Measurements from ENCODE around the gene BCL10. TPM values are rescaled to one million over a fixed set of nuclear protein-coding genes. Genes with fewer than 3 reads are reported as not detected.

BCL10 gene
- total RNA-seq, 1 experiment from 2014 or later: 26.1 TPM

DNA sequence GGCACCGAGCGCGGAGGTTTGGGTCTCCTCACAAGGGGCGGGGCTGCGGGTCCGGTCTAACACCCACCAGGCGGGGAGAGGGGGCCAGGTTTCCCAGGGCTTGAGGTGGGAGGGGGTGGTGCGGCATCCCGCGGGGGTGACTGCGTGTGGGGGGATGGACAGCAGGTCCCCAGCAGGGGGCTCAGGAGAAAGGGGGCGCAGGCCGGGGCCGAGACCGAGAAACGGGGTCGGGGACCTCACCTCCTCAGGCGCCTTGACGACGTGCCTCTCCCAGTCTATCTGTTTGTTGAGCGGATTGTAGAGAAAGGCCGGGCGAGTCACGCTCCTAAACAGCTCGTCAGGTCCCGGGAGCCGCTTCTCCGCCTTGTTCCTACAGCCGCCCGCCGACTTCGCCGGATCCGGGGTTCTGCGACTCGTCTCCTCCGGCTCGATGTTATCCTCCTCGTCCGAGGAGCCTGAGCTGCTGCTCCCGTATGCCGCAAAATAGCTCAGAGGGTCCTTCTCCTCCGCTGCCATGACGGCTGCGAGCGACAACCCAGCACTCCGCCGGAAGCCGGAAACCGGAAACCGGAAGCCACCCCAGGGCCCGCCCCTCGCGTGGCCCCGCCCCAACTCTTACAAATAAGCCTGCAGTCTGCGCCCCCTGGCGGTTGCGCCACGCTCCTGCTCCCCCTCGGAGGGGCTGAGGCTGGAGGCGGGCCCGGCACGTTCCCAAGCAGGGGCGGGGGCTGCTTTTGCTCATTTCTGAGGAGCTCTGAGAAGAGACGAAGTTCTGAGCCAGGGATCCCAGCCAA, 17.1 kb downstream of the BCL10 start, which contains the start of gene C1orf52:
Gene C1orf52 (minus strand): TSS at position 545 of the 794 bp plus-strand sequence. CDS start 29 bp downstream, at position 516.
- peaks cover 2% of the 10 kb centered on the region for H3K23me2 ChIP-seq (ENCODE audit: insufficient read length, low read depth, low read length, poor library complexity, severe bottlenecking)
- H2BK120ac ChIP-seq (ENCODE audit: low read depth, low read length, poor library complexity, severe bottlenecking): no peak within 1 kb of the TSS
- no peak within 1 kb of the TSS for H4K8ac ChIP-seq (replicated peaks; ENCODE audit: insufficient read length, low read depth, low read length)
- H3K9ac ChIP-seq (ENCODE audit: extremely low read depth, insufficient read length, low read length): peak within 1 kb of the TSS; percentile 90
- H4K20me1 ChIP-seq (ENCODE audit: control insufficient read depth, insufficient read depth, insufficient read length): no peaks in the 10 kb centered on the region
- H3T11ph ChIP-seq (ENCODE audit: low read length): no peak within 1 kb of the TSS
- H3K4me1 Mint-ChIP-seq: peaks cover 17 to 22% of the 10 kb centered on the region in 2 experiments
- peaks cover 4% of the 10 kb centered on the region; the same call in 1 of the 2 replicates for H3K79me2 ChIP-seq (ENCODE audit: insufficient read depth, low read length)
- peaks cover 42 to 74% (median 71%) of the 10 kb centered on the region in 3 experiments for H3K36me3 Mint-ChIP-seq (ENCODE audit: insufficient read depth in 1 of 3, low read depth in 3 of 3)
- no peaks in the 10 kb centered on the region for H3K27me3 ChIP-seq (ENCODE audit: insufficient read depth, low read length)
- no peak within 1 kb of the TSS for H2BK5ac ChIP-seq (ENCODE audit: insufficient read length, low read length)
- peak within 1 kb of the TSS; percentile 96 for H3K4me2 ChIP-seq (ENCODE audit: insufficient read depth, insufficient read length, low read length)
- H3K14ac ChIP-seq (ENCODE audit: insufficient read depth, low read length): no peak within 1 kb of the TSS
- H3K18ac ChIP-seq (ENCODE audit: insufficient read length, low read depth, low read length): no peak within 1 kb of the TSS
- no peaks in the 10 kb centered on the region for H3K4me1 ChIP-seq (ENCODE audit: insufficient read depth, low read length)
- no peak within 1 kb of the TSS for H3K27ac ChIP-seq (ENCODE audit: insufficient read length, low read depth, low read length)
- no peak within 1 kb of the TSS for H4K91ac ChIP-seq (ENCODE audit: insufficient read length, low read depth, low read length)
- whole genome bisulfite sequencing (ENCODE audit: extremely low coverage, insufficient read length, low lambda C conversion rate): no CpG with 5 or more reads among the region's 65 CpGs
- no peak within 1 kb of the TSS for H3K4ac ChIP-seq (ENCODE audit: low read depth, low read length)
- DNase-seq: peak; percentile 96
- peaks cover 22 to 24% of the 10 kb centered on the region in 2 experiments for H3K9me3 Mint-ChIP-seq
- H3K27ac Mint-ChIP-seq: peak within 1 kb of the TSS; percentile 89 to 99 (median 98); a peak in 6 of 7 replicates
- no peaks in the 10 kb centered on the region; the same call in none of the 2 replicates for H3K27me3 Mint-ChIP-seq (ENCODE audit: low read depth)
- no peak within 1 kb of the TSS for H2AK5ac ChIP-seq (ENCODE audit: insufficient read length, low read length)
- no peak within 1 kb of the TSS for H4K5ac ChIP-seq (ENCODE audit: insufficient read length, low read depth, low read length)
- peak within 1 kb of the TSS; percentile 97 for H3K4me3 Mint-ChIP-seq
- no peak within 1 kb of the TSS for H2BK15ac ChIP-seq (ENCODE audit: low read depth, low read length)
- TF ChIP-seq, protein P1, sequence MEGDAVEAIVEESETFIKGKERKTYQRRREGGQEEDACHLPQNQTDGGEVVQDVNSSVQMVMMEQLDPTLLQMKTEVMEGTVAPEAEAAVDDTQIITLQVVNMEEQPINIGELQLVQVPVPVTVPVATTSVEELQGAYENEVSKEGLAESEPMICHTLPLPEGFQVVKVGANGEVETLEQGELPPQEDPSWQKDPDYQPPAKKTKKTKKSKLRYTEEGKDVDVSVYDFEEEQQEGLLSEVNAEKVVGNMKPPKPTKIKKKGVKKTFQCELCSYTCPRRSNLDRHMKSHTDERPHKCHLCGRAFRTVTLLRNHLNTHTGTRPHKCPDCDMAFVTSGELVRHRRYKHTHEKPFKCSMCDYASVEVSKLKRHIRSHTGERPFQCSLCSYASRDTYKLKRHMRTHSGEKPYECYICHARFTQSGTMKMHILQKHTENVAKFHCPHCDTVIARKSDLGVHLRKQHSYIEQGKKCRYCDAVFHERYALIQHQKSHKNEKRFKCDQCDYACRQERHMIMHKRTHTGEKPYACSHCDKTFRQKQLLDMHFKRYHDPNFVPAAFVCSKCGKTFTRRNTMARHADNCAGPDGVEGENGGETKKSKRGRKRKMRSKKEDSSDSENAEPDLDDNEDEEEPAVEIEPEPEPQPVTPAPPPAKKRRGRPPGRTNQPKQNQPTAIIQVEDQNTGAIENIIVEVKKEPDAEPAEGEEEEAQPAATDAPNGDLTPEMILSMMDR (conservative IDR thresholded peaks at IDR 0.05): peak; percentile 99
- H2BK20ac ChIP-seq (ENCODE audit: low read depth, low read length, poor library complexity, severe bottlenecking): no peak within 1 kb of the TSS
- peak within 1 kb of the TSS; percentile 88 for H2AFZ ChIP-seq (ENCODE audit: low read length)
- H3K56ac ChIP-seq (ENCODE audit: insufficient read length, low read depth, low read length): no peak within 1 kb of the TSS
- no peaks in the 10 kb centered on the region for H3K79me1 ChIP-seq (ENCODE audit: insufficient read depth, low read depth, low read length, poor library complexity, severe bottlenecking)
- H2BK12ac ChIP-seq (ENCODE audit: insufficient read length, low read depth, low read length): no peak within 1 kb of the TSS
- H3K23ac ChIP-seq (ENCODE audit: insufficient read length, low read depth, low read length): no peak within 1 kb of the TSS
- peaks cover 19% of the 10 kb centered on the region for H3K9me3 ChIP-seq (ENCODE audit: control insufficient read depth, low read depth, low read length)

All from H9 (cell line).